ENCODE measurements around the gene TNNT3. TPM values are rescaled to one million over a fixed set of nuclear protein-coding genes. Genes with fewer than 3 reads are reported as not detected.

The TNNT3 gene
- total RNA-seq, 4 donors from 2014 or later = 1.2 to 6.6 (median 4.1) TPM

- H3K4me3 ChIP-seq (ENCODE audit: low read depth, poor library complexity, severe bottlenecking) = no peak overlapping the region
- intact Hi-C loops (cut with DNase I; ENCODE audit: low total_unique reads) = no loop called here
- DNase-seq (ENCODE audit: low spot score in 2 of 2) = no peak
- TF ChIP-seq, protein P1, sequence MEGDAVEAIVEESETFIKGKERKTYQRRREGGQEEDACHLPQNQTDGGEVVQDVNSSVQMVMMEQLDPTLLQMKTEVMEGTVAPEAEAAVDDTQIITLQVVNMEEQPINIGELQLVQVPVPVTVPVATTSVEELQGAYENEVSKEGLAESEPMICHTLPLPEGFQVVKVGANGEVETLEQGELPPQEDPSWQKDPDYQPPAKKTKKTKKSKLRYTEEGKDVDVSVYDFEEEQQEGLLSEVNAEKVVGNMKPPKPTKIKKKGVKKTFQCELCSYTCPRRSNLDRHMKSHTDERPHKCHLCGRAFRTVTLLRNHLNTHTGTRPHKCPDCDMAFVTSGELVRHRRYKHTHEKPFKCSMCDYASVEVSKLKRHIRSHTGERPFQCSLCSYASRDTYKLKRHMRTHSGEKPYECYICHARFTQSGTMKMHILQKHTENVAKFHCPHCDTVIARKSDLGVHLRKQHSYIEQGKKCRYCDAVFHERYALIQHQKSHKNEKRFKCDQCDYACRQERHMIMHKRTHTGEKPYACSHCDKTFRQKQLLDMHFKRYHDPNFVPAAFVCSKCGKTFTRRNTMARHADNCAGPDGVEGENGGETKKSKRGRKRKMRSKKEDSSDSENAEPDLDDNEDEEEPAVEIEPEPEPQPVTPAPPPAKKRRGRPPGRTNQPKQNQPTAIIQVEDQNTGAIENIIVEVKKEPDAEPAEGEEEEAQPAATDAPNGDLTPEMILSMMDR (IDR thresholded peaks at IDR 0.05) = no peak
- TF ChIP-seq POLR2A (IDR thresholded peaks at IDR 0.05) = no peak
- 77 to 91% methylated on average over 21 to 29 of the region's 33 CpGs for WGBS, 2 donors
These were observed 29.3 kb upstream of the TNNT3 start for GRCh38 chr11:1889941-1890855.

DNA sequence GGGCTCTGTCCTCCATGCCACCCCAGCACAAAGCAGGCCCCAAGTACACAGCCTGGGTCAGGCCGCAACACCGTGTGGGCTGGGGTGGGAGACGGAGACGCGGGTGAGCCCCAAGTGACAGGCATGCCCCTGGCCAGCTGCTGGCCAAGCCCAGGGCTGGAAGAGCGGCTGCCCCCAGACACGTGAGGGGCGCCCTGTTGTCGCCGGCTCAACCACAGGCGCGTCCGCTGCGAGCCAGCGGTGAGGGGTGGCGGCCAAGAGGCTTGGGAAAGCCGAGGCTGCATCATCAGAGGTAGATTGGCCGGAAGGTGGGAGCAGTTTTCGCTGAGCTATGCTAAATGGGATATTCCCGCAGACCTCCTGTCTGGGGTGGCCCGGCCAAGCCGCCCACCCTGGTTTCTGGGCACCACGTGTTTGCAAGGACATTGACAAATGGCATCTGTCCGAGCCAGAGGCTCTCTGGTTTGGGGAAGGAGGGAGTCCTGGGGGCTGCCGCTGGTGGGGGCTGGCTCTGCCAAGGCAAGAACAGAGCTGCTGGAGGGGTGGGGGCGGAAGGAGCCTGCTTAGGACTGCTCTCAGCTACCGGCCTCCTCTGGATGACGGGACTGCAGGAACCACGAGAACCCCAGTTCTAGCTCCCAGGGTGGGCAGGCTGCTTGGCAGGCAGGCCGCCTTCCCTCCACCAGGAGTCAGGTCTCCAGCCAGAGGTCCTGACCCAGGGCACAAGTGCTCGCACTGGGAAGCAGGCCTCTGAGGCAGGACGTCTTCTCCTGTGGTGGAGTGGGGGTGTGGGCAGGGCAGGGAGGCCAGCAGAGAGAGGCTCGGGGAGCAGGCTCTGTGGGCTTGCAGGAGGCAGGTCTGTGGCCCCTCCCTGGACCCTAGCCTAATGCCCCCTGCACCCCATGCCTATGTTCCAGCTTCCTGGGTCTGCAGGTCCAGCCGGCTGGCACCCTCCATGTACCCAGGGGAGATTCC, 28.4 kb upstream of the TNNT3 start:
- WGBS, 2 donors = 74 to 75% methylated on average over 24 to 32 of the region's 34 CpGs

DNA sequence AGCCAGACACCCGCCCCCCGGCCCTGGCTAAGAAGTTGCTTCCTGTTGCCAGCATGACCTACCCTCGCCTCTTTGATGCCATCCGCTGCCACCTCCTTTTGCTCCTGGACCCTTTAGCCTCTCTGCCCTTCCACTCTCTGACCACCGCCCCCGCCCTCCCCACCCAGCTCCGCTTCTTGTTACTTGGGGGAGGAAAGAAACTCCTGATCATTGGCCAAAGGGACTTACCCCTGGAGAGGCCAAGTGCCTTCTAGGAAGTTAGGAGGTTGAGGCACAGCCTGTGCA, 27.7 kb upstream of the TNNT3 start, which contains the start of gene PRR33:
Gene PRR33, minus strand, starts transcription at position 65 of the 285 bp plus-strand sequence. CDS start 1,311 bp downstream, outside the sequence.
- intact Hi-C loops (cut with DNase I; ENCODE audit: low total_unique reads) = no loop called here
- no peak for TF ChIP-seq POLR2A (IDR thresholded peaks at IDR 0.05)
- TF ChIP-seq, protein P1 (IDR thresholded peaks at IDR 0.05) = no peak
- H3K4me3 ChIP-seq (ENCODE audit: low read depth, poor library complexity, severe bottlenecking) = no peak within 1 kb of the TSS
- 90 to 96% methylated on average over 7 of the region's 7 CpGs for WGBS, 2 donors
- no peak for DNase-seq (ENCODE audit: low spot score in 2 of 2)

More for the DNA sequence above, 28.4 kb upstream of the TNNT3 start:
- peak in 1 of 2 donors; percentile 85 for DNase-seq (ENCODE audit: low spot score in 2 of 2)
- H3K4me3 ChIP-seq (ENCODE audit: low read depth, poor library complexity, severe bottlenecking) = no peak overlapping the region
- intact Hi-C loops (cut with DNase I; ENCODE audit: low total_unique reads) = no loop called here
- no peak for TF ChIP-seq POLR2A (IDR thresholded peaks at IDR 0.05)

GRCh38 chr11:1892116-1892515, 27.4 kb upstream of the TNNT3 start:
- no peak overlapping the region for H3K4me3 ChIP-seq (ENCODE audit: low read depth, poor library complexity, severe bottlenecking)
- 86 to 90% methylated on average over 7 of the region's 7 CpGs for WGBS, 2 donors
- no peak for DNase-seq (ENCODE audit: low spot score in 2 of 2)
- intact Hi-C loops (cut with DNase I; ENCODE audit: low total_unique reads) = no loop called here
- TF ChIP-seq, protein P1 (IDR thresholded peaks at IDR 0.05) = no peak
- no peak for TF ChIP-seq POLR2A (IDR thresholded peaks at IDR 0.05)

GRCh38 chr11:1892558-1892957, 26.9 kb upstream of the TNNT3 start:
- DNase-seq (ENCODE audit: low spot score in 2 of 2) = no peak
- 63 to 79% methylated on average over 5 of the region's 5 CpGs for WGBS, 2 donors
- H3K4me3 ChIP-seq (ENCODE audit: low read depth, poor library complexity, severe bottlenecking) = no peak overlapping the region
- intact Hi-C loops (cut with DNase I; ENCODE audit: low total_unique reads) = no loop called here
- TF ChIP-seq, protein P1 (IDR thresholded peaks at IDR 0.05) = no peak
- no peak for TF ChIP-seq POLR2A (IDR thresholded peaks at IDR 0.05)
